ENCODE results near the gene TSC1. TPM values are rescaled to one million over a fixed set of nuclear protein-coding genes. Genes with fewer than 3 reads are reported as not detected.
A peak's percentile ranks its signal among the peaks of the same experiment; 100 is the strongest.

The TSC1 gene
- total and polyA plus RNA-seq, 4 donors = 8.9 to 61.3 (median 30.2) TPM

DNA sequence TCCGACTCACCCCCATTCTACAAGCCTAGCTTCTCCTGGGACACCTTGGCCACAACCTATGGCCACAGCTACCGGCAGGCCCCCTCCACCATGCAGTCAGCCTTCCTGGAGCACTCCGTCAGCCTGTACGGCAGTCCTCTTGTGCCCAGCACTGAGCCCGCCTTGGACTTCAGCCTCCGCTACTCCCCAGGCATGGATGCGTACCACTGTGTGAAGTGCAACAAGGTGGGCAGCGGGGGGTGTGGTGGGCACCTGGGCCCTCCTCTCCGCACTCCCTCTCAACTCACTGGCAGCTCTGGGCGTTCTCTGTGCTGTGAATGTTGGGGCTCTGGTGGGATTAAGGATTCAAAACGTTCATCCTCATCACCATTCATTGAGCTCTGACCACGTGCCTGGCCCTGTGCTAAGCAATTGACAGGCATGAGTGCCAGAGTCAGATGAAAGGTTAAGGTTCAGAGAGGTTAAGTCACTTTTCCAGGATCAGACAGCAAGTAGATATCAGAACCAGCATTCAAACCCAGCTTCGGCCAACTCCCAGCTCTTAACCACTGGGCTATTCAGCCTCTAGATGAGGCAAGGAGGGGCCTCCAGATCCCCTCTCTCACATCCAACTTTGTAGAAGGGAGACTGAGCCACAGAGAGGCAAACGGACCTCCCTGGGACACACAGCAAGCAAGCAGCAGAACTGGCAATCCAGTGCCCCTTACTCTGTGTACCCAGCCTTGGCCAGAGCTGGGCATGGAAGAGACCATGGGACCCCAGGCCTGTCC is 44.0 kb upstream of the TSC1 start:
- ATAC-seq (ENCODE audit: low FRiP score) = no peak
- intact Hi-C loops (cut with DNase I) = no loop called here
- Histone ChIP-seq H3K27ac (ENCODE audit: low read depth in 1 of 2, low read length in 2 of 2) (no peak overlapping the region), H3K9me3 (ENCODE audit: control insufficient read depth, low read length) (no peaks in the 10 kb centered on the region), H3K36me3 (ENCODE audit: control insufficient read depth in 1 of 2, insufficient read depth in 2 of 2, low read length in 1 of 2) (no peaks in the 10 kb centered on the region), H3K27me3 (ENCODE audit: control insufficient read depth in 1 of 2, insufficient read depth in 2 of 2, low read length in 1 of 2) (no peaks in the 10 kb centered on the region), H3K4me3 (ENCODE audit: low read length in 2 of 2) (no peak overlapping the region), H3K4me1 (ENCODE audit: control insufficient read depth in 1 of 2, insufficient read depth in 2 of 2, low read length in 2 of 2) (no peaks in the 10 kb centered on the region)
- no peak for DNase-seq
- 81 to 86% methylated on average over 14 of the region's 14 CpGs for WGBS, 2 donors

DNA sequence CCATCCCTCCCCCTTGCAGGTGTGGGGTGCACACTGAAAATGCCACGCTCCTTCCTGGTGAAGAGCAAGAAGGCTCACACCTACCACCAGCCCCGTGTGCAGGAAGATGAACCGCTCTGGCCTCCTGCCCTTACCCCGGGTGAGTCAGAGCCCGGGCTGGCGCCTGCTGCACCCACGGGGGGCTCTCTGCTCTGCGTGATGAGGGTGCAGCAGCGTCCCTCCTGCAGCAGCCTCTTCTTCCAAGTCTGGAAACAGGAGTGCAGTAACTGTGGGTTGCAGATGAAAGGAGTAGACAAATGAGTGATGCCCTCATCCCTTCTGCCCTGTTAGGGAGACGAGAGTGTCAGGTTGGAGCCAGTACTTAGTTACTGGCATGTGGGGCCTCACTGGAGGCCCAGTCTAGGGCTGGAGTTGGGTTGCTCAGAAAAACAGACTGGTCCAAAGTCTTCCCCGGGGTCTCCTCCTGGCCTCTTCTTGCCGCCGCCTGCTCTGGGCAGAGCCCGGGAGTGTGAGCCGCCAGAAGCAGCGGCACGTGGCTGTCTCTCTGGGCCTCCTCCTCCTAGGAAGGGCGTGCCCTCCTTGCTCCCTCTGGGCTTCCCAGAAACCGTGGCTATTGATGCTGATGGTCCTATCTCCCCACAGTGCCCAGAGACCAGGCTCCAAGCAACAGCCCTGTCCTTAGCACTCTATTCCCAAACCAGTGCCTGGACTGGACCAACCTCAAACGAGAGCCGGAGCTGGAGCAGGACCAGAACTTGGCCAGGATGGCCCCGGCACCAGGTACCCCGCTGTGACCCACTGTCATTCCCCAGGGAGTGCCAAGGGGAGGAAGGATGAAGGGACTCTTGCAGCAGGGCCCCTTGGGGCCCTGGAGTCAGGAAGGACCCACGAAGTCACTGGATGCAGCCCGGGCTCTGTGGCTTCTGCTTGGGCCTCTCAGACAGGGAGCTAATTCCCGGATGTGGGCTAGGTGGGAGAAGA is 42.5 kb upstream of the TSC1 start:
- Histone ChIP-seq H3K4me1 (ENCODE audit: control insufficient read depth in 1 of 2, insufficient read depth in 2 of 2, low read length in 2 of 2) (no peaks in the 10 kb centered on the region), H3K36me3 (ENCODE audit: control insufficient read depth in 1 of 2, insufficient read depth in 2 of 2, low read length in 1 of 2) (no peaks in the 10 kb centered on the region), H3K27ac (ENCODE audit: low read depth in 1 of 2, low read length in 2 of 2) (no peak overlapping the region), H3K4me3 (ENCODE audit: low read length in 2 of 2) (no peak overlapping the region), H3K27me3 (ENCODE audit: control insufficient read depth in 1 of 2, insufficient read depth in 2 of 2, low read length in 1 of 2) (no peaks in the 10 kb centered on the region), H3K9me3 (ENCODE audit: control insufficient read depth, low read length) (no peaks in the 10 kb centered on the region)
- DNase-seq (peak in 1 of 2 donors; percentile 48), ATAC-seq (ENCODE audit: low FRiP score) (no peak)
- intact Hi-C loops (cut with DNase I) = no loop called here
- 51 to 59% methylated on average over 26 of the region's 26 CpGs for WGBS, 2 donors

DNA sequence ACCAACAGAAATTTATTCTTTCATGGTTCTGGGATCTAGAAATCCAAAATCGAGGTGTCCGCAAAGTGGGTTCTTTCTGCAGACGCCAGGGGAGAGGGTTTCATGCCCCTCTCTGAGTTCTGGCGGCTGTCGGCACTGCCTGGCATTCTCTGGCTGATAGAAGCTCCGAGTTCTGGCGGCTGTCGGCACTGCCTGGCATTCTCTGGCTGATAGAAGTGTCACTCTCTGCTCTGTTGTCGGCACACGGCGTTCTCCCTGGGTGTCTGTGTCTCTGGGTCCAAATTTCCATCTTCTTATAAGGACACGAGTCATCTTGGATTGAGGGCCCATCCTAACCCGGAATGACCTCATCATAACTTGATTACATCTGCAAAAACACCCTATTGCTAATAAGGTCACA is 41.7 kb upstream of the TSC1 start:
- no peak overlapping the region for H3K27ac ChIP-seq (ENCODE audit: low read depth in 1 of 2, low read length in 2 of 2)
- intact Hi-C loops (cut with DNase I) = no loop called here
- no peaks in the 10 kb centered on the region for H3K4me1 ChIP-seq (ENCODE audit: control insufficient read depth in 1 of 2, insufficient read depth in 2 of 2, low read length in 2 of 2)
- no peak overlapping the region for H3K4me3 ChIP-seq (ENCODE audit: low read length in 2 of 2)
- no peaks in the 10 kb centered on the region for H3K9me3 ChIP-seq (ENCODE audit: control insufficient read depth, low read length)
- no peaks in the 10 kb centered on the region for H3K27me3 ChIP-seq (ENCODE audit: control insufficient read depth in 1 of 2, insufficient read depth in 2 of 2, low read length in 1 of 2)
- ATAC-seq (ENCODE audit: low FRiP score) (no peak), DNase-seq (no peak)
- no peaks in the 10 kb centered on the region for H3K36me3 ChIP-seq (ENCODE audit: control insufficient read depth in 1 of 2, insufficient read depth in 2 of 2, low read length in 1 of 2)
- 76 to 78% methylated on average over 13 of the region's 13 CpGs for WGBS, 2 donors

DNA sequence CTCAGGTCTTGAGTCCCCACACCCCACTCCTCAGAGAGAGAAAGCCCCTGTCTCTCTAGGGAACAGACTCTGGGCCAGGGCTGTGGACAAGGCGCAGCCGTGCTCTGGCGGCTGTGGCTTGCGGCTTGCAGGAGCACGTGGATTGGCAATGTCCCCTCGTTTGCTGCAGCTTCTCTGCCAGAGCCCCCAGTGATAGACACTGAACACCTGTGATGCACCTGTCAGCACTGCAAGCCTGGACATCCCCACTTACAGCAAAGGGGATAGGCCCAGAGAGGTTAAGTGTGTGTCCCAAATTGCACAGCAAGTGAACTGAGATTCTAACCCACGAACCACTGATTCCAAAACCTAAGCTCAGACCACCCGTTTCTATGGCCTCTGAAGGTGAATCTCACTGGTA is 41.1 kb upstream of the TSC1 start:
- Histone ChIP-seq H3K27ac (ENCODE audit: low read depth in 1 of 2, low read length in 2 of 2) (no peak overlapping the region), H3K4me1 (ENCODE audit: control insufficient read depth in 1 of 2, insufficient read depth in 2 of 2, low read length in 2 of 2) (no peaks in the 10 kb centered on the region), H3K9me3 (ENCODE audit: control insufficient read depth, low read length) (no peaks in the 10 kb centered on the region), H3K36me3 (ENCODE audit: control insufficient read depth in 1 of 2, insufficient read depth in 2 of 2, low read length in 1 of 2) (no peaks in the 10 kb centered on the region), H3K27me3 (ENCODE audit: control insufficient read depth in 1 of 2, insufficient read depth in 2 of 2, low read length in 1 of 2) (no peaks in the 10 kb centered on the region), H3K4me3 (ENCODE audit: low read length in 2 of 2) (no peak overlapping the region)
- no peak for DNase-seq
- WGBS, 2 donors = 83 to 85% methylated on average over 8 of the region's 8 CpGs
- intact Hi-C loops (cut with DNase I) = no loop called here
- ATAC-seq (ENCODE audit: low FRiP score) = no peak

DNA sequence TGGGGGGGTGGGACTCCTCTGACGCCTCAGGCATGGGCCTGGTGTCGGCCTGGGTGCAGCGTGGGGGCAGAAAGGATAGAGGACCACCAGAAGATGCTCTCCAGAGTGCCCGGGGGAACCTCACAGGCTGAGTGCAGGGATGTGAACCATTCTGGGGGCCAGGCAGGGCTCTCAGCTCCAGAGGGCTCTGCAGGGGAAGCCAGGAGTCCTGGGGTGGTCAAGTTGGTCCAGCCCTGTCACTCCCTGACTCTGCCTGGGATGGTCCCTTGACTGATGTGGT is 40.6 kb upstream of the TSC1 start:
- intact Hi-C loops (cut with DNase I) = no loop called here
- ATAC-seq (ENCODE audit: low FRiP score) (no peak), DNase-seq (no peak)
- Histone ChIP-seq H3K27ac (ENCODE audit: low read depth in 1 of 2, low read length in 2 of 2) (no peak overlapping the region), H3K9me3 (ENCODE audit: control insufficient read depth, low read length) (no peaks in the 10 kb centered on the region), H3K27me3 (ENCODE audit: control insufficient read depth in 1 of 2, insufficient read depth in 2 of 2, low read length in 1 of 2) (no peaks in the 10 kb centered on the region), H3K36me3 (ENCODE audit: control insufficient read depth in 1 of 2, insufficient read depth in 2 of 2, low read length in 1 of 2) (no peaks in the 10 kb centered on the region), H3K4me3 (ENCODE audit: low read length in 2 of 2) (no peak overlapping the region), H3K4me1 (ENCODE audit: control insufficient read depth in 1 of 2, insufficient read depth in 2 of 2, low read length in 2 of 2) (no peaks in the 10 kb centered on the region)
- WGBS, 2 donors = 54 to 63% methylated on average over 4 of the region's 4 CpGs

DNA sequence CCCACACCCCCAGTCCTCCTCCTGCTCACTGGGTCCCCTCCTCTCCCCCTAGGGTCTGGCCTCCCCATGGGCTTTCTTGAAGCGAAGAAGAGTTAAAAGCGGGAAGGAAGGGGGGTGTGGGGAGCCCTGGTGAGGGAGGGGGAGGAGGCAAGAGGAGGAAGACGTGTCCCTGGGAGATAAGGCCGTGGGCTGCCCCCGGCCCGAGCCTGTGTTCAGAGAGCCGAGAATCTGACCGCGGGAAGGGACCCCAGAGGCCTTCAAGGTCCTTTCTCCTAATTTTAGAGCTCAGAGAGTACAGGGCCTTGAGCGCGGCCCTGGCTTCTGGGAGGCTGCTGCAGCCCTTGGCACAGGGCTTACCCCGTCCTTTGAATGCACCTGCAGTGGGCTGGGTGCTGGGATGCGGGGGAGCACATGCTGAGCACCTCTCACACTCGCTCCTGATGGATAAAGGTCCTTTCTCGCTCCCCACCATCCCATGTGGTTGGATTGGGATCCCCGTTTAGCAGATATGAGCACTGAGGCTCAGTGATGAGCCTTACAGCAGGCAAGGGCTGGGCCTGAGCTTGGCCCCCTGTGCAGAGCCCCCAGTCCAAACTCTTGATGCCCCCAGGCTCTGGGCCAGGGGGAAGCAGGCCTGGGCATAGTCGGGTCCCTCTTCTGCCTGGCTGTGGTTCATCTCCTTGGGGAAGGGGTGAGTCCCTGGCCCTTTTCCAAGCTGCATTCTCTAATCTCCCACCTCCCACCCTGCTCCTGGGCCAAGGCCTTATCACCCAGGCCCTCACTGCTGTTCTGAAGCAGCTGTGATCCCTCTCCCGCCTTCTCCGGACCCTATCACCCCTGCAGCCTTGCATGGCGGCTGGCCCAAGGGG is 40.0 kb upstream of the TSC1 start:
- DNase-seq = peak in 1 of 2 donors; percentile 55
- no peak for ATAC-seq (ENCODE audit: low FRiP score)
- Histone ChIP-seq H3K4me1 (ENCODE audit: control insufficient read depth in 1 of 2, insufficient read depth in 2 of 2, low read length in 2 of 2) (no peaks in the 10 kb centered on the region), H3K27ac (ENCODE audit: low read depth in 1 of 2, low read length in 2 of 2) (no peak overlapping the region), H3K36me3 (ENCODE audit: control insufficient read depth in 1 of 2, insufficient read depth in 2 of 2, low read length in 1 of 2) (no peaks in the 10 kb centered on the region), H3K27me3 (ENCODE audit: control insufficient read depth in 1 of 2, insufficient read depth in 2 of 2, low read length in 1 of 2) (no peaks in the 10 kb centered on the region), H3K4me3 (ENCODE audit: low read length in 2 of 2) (no peak overlapping the region), H3K9me3 (ENCODE audit: control insufficient read depth, low read length) (no peaks in the 10 kb centered on the region)
- intact Hi-C loops (cut with DNase I) = no loop called here
- 59 to 60% methylated on average over 20 of the region's 20 CpGs for WGBS, 2 donors

DNA sequence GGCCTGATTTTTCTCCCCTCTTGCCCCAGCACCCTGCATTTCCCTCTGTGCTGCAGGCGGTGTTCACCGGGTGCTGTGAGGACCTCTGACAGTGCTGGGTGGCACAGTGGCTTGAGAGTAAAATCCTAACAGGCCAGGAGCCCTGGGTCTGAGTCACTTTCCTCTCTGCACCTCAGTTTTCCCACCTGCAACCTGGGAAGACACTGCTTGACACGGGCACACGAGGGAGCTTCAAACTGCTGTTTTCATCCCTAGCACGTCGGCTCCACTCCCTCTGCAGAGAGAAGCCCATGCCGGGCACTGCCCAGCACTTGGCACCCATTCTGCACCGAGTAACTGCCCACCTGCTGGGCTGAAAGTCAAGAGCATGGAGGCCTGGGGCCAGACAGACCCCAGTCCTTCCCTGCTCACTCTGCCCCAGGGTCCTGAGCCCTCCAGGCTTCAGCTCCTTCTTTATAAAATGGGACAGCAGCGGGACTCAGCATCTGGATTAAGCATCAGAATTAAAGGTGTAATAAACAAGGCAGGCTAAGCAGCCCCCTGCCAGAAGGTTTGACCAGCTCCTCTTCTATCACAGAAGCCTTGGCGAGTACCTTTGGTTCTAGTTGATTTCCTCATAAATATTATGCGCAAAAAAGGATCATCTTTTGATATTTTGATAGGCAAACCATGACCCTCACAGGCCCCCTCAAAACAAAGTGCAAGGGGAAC is 39.2 kb upstream of the TSC1 start:
- Histone ChIP-seq H3K4me1 (ENCODE audit: control insufficient read depth in 1 of 2, insufficient read depth in 2 of 2, low read length in 2 of 2) (no peaks in the 10 kb centered on the region), H3K36me3 (ENCODE audit: control insufficient read depth in 1 of 2, insufficient read depth in 2 of 2, low read length in 1 of 2) (no peaks in the 10 kb centered on the region), H3K27ac (ENCODE audit: low read depth in 1 of 2, low read length in 2 of 2) (no peak overlapping the region), H3K9me3 (ENCODE audit: control insufficient read depth, low read length) (no peaks in the 10 kb centered on the region), H3K4me3 (ENCODE audit: low read length in 2 of 2) (no peak overlapping the region), H3K27me3 (ENCODE audit: control insufficient read depth in 1 of 2, insufficient read depth in 2 of 2, low read length in 1 of 2) (peaks cover 0 to 2% of the 10 kb centered on the region in 2 donors)
- WGBS, 2 donors = 72 to 79% methylated on average over 11 of the region's 11 CpGs
- ATAC-seq (ENCODE audit: low FRiP score) = no peak
- no peak for DNase-seq
- intact Hi-C loops (cut with DNase I) = no loop called here

DNA sequence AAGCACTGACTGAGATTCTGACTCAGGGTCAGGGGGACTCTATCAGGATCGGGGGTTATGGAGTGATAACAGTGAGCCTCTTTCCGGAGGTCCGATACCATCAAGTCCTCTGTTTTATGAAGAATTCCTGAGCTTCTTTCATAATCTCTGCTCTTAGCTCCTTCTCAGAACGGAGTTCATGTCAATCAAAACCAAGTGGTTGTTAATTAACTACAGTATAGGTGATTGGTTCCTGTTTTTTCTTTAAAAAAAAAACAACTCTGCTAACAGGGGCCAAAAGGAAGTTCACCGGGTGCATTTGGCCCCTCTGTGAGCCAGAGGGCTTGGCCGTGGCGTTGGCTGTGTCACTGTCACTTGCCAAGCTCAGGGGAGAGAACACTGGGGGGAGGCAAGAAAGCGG is 38.0 kb upstream of the TSC1 start:
- Histone ChIP-seq H3K4me3 (ENCODE audit: low read length in 2 of 2) (no peak overlapping the region), H3K4me1 (ENCODE audit: control insufficient read depth in 1 of 2, insufficient read depth in 2 of 2, low read length in 2 of 2) (no peaks in the 10 kb centered on the region), H3K36me3 (ENCODE audit: control insufficient read depth in 1 of 2, insufficient read depth in 2 of 2, low read length in 1 of 2) (no peaks in the 10 kb centered on the region), H3K27ac (ENCODE audit: low read depth in 1 of 2, low read length in 2 of 2) (no peak overlapping the region), H3K9me3 (ENCODE audit: control insufficient read depth, low read length) (no peaks in the 10 kb centered on the region), H3K27me3 (ENCODE audit: control insufficient read depth in 1 of 2, insufficient read depth in 2 of 2, low read length in 1 of 2) (peaks cover 0 to 2% of the 10 kb centered on the region in 2 donors)
- intact Hi-C loops (cut with DNase I) = no loop called here
- DNase-seq (no peak), ATAC-seq (ENCODE audit: low FRiP score) (no peak)
- 64 to 68% methylated on average over 8 of the region's 8 CpGs for WGBS, 2 donors
